GM19324 (cell line): ENCODE data around the gene RPGR.

Experiments
- ATAC-seq: cut with Tn5 transposase; IDR thresholded peaks from one replicate; pipeline ENCODE4 v1.9.1; 2021; ENCODE audit warnings: mild to moderate bottlenecking, moderate library complexity; ENCODE audit not compliant: unreplicated experiment, low FRiP score

RPGR gene

DNA sequence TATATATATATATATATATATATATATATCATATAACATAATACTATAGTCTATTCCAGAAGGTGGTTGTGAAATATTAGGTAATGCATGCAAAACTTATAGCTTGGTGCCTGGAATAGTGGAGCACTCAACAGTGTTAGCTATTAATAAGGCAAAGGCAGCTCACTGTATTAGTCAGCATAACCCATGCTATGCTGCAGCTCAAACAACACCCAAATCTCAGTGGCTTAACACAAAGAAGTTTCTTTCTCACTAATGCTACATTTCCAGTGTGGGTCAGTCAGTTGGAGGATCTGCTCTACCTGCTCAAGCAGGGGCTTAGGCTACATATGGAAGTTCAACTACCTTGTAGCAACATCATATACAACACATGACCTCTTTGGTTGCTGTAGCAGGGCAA lies 5.2 kb upstream of the RPGR start:
- ATAC-seq: no peak

DNA sequence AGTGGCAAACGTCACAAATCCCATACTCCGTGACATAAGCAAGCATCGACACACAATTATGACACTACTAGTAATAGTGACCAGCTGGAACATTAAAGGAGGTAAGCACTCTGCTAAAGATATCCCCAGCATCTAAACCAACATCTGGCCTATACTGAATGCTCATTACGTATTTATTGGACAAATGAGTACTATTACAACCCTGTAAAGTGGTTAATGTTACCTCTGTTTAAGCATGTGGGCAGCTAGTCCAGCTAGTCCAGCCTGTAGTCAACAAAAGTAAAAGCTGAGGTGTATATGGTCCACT lies 419 bp upstream of the RPGR start:
- no peak for ATAC-seq

DNA sequence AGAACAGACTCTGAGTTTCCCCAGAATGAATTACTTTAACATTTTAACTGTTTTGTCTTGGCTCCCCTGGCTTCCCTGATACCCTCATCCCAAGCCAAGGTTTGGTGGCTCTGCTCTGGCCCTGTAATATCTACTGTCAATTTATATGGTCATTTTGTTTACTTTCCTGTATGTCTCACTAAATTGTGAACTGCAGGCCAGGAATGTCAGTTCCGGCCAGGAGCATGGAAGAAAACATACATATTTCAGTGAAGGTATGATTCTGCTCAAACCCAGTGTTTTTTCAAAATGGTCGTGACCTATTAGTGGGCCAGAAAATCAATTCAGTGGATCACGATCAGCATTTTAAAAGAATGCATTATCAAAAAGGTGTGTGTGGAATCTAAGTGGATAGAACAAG lies 1.2 kb downstream of the RPGR start:
- no peak for ATAC-seq

DNA sequence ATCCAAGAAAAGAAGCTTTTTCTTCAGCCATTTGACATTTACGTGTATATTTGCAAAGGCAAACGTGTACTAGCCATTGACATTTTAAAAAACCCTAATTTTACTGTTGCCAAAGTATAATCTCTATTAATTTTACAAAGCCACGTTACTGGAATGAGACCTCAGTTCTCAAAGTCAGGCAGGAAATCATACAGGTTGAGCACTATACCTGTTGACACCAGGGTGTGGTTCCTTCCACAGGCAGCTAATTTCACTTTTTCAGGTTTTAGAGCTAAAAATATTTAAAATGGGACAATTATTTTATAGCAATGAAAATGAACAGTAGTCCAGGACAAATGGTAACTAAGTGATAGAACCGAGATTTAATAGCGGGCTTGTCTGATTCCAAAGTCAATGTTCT lies 6.5 kb downstream of the RPGR start:
- ATAC-seq: no peak

DNA sequence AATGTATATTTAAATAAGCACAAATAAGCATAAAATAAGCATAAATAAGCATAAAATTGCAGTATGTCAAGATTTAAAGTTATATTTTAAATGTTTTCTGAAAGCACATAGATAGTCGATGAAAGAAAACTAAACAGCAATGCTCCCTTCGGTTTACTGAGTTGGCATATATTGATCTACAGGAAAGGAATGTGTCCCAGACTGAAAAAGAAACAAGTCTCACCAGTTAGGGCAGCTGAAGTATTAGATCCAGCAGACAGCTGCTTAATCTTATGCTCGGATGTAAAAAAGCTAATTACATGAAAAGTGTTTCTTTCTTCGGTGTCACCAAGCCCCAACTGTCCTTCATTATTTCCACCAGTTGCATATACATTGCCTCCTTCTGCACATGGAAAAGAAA lies 8.7 kb downstream of the RPGR start:
- no peak for ATAC-seq

DNA sequence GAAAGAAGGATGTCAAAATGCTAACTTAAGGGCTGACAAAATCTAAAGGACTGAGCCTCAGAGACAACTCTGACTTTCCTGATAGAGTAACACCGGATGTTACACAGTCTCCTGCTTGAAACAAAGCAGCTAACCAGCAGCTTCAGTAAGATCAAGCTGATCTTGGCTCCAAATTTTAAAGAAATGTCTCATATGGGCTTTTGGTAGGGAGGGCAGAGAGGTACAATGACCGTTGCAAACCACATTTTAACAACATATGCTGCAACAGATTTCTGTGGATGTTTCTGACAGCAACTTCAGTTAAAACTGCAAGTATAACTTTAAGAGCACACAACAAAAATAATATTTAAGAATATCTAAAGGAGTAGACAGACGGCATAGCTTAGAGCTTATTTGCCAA lies 9.1 kb downstream of the RPGR start:
- ATAC-seq: no peak

DNA sequence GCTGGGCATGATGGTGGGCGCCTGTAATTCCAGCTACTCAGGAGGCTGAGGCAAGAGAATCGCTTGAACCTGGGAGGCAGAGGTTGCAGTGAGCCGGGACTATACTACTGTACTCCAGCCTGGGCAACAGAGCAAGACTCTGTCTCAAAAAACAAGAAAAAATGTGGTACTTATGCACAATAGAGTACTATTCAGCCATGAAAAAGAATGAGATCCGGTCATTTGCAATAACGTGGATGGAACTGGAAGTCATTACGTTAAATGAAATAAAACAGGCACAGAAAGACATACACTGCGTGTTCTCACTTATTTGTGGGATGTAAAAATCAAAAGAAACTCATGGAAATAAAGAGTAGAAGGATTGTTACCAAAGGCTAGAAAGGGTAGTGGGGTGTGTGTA lies 12.1 kb downstream of the RPGR start:
- no peak for ATAC-seq

DNA sequence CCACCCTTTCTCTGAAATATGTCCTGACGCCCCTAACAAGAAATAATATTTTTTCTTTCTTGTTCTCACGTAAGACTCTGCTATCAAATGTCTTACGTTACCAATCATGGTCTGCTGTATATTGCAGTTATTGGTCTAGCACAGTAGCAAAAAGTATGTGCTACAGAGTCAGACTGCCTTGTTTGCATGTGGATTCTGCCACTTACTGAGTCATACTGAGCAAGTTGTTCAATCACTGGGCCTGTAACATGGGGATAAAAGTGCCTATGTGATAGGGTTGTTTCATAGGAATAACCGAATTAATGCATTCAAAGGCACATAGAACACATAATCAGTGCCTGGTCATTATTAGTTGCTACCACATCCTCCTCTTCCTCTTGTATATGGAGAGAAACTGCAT lies 14.1 kb downstream of the RPGR start:
- no peak for ATAC-seq

DNA sequence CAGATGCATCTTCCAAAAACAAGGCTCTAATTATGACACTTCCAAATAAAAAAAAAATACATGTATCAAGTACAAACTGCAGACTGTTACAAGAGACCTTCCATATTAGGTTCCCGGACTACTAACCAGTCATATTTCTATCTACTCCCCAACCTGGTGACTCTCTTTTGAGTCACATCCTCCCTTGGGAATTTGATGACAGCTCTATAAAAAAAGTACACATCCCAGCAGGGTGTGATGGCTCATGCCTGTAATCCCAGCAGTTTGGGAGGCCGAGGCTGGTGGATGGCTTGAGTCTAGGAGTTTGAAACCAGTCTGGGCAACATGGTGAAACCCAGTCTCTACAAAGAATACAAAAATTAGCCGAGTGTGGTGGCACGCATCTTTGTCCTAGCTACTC lies 14.9 kb downstream of the RPGR start:
- ATAC-seq: no peak

DNA sequence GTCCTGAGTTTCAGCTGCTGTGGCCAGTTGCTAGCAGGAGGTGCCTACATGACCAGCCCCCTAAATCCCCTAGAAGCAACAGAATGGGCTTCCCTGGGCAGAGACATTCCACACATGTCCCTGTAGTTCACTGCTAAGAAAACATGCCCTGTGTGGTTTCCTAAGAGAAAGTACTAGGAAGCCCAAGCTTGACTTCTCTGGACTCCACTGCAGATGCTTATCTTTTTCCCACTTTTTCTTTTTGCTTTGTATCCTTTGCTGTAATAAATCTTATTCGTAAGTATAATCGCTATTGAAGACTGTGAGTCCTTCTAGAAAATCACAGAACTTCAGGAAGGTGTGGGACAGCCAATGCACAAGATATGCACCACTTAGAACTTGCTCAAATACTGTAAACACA lies 15.6 kb downstream of the RPGR start:
- no peak for ATAC-seq

DNA sequence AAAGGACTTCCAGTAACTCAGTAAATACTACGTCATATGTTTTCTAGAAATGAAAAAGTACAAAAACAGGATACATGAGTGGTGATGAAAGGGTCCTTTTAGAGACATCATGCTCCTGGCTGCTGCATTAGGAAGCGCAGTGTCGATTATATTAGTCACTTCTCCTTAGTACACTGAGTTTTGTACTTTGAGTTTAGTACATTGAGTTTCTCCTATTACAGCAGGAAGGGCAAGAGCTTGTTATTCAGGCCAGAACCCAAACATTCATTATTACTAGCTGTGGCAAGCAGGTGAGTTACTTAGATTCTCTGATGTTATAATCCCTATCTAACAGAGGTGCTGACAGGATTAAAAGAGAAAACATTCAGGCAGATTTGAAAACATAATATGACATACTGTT lies 21.3 kb downstream of the RPGR start:
- no peak for ATAC-seq

DNA sequence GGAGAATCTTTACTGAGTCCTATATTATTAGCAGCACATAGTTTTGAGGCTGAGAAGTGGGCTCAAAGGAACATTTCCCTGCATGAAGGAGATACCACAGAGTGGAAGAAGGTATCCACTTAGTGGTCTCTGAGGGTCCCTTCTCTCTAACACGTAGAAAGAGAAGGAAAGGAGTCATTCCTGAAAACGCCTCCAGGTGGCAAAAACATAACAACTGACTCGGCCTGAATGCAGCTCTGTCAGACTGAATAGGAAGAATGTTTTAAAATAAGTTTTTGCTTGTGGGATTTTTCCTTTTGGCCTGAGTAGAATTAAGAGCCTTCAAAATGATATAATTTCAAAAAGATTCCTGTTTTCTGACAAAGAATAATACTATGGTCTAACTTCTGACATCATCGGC lies 23.3 kb downstream of the RPGR start:
- no peak for ATAC-seq

DNA sequence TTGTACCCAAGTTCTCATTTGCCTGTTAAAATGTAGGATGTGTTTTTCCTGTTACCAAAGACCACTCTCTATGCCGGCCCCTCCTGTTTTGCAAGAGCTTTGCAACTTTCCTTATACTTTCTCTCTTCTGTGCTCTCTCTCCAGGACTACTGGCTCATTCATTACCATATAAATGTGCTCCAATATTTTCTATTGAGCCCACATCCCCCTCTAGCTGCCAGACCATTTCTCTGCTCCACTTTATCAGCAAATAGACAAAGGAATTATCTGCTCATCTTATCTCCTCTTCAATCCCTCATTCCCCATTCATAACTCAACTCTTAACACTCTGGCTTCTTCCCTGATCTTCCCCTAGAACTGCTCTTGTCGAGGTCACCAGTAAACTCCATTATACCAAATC lies 33.6 kb downstream of the RPGR start:
- ATAC-seq: no peak

DNA sequence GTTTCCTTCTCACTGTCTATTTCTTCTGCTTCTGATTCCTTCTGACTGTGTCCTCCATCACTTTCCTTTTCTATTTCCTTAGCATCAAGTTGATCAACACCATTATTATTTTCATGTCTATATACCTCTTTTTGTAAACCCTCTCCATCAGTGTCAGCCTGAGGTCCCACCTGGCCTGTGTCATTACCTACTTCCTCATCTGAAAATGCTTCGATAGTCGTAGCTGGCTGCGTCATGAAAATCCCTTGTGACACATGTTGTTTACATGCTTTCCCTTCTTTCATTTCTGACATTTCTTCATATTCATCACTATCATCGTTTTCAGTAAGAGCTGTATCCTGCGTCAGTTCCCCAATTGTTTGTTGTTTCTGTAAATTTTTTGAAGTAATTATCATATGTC lies 39.6 kb downstream of the RPGR start:
- no peak for ATAC-seq

DNA sequence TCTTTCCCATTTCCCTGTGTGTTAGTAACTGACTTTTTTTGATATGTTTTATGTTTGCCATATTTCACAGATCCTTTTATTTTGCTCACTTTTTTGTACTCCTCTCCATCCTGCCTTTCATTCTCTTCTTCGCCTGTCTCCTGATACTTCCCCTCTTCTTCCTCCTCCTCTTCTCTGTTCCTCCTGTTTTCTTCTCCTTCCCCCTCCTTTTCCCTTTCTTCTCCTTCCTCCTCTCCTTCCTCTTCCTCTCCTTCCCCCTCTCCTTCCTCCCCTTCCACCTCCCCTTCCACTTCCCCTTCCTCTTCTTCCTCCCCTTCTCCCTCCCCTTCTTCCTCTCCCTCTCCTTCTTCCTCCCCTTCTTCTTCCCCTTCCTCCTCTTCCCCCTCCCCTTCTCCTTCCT lies 41.7 kb downstream of the RPGR start:
- no peak for ATAC-seq

DNA sequence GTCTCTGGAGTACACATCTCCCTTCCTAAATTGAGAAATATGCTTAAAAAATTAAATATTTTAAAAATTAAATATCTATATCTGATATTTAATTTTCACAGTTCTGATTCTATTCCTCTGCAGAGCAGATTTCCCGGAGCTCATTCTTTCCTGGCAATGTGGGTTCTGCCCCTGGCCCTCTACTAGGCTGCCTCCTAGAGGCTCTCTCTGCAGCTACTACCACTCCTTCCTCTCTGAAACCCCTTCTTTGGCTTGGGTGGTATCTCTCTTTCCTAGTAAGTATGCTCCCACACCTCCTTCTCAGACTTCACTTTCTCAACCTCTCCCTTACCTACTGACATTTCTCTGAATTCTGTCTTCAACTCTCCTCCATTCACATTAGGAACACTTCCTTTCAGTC lies 45.3 kb downstream of the RPGR start:
- no peak for ATAC-seq

DNA sequence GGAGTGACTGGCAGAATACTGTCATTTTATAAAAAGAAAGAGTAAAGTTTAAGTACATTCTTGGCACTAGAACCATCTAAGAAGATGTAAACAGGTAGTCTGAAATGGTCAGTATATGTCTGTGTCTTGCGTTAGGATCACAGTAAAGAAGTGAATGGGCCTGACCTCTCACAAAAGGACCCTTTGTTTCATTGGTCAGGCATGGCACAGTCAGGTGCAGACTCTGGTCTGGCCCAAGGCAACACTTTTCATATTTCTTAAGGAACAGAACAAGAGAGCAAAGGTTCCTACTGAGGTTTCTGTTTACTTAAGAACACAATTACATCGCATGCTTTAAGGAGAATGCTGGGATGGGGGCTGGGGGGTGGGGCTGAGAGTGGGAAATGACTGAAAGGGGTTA lies 48.1 kb downstream of the RPGR start:
- ATAC-seq: no peak

DNA sequence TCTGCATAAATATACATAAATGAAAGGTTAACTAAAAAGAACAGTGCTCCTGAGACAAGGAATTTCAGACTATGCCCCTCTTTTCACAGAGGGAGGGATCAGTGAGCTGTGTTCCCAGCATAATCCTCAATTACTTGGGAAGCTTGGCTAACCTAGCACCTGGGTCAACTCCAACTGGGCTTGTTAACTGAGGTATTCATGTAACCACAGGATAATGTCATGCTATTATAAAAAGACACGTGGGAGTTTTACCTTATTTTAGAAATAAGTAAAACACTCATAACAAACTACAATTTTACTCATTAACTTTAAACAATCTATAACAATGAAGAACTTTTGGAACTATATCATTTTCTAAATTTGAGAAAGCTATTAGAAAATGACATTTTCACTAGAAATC lies 48.6 kb downstream of the RPGR start:
- no peak for ATAC-seq

DNA sequence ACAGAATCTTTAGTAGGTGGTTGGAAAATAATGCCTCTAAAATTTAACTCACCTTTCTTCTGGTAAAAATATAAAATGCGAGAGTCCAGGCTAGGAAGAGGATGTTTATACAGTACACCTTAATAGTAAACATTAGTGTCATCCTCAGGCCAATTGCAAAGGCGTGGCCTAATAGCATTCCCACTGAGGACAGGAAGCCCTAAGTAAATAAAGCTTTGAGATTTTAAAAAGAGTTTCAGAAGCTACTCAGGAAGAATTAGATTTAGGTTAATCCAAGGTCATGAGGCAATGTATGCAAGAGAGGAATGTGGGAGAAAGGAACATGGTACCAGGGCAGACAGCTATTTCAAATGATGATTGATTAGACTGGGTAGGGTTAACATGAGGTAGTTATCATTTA lies 49.5 kb downstream of the RPGR start:
- ATAC-seq: no peak

DNA sequence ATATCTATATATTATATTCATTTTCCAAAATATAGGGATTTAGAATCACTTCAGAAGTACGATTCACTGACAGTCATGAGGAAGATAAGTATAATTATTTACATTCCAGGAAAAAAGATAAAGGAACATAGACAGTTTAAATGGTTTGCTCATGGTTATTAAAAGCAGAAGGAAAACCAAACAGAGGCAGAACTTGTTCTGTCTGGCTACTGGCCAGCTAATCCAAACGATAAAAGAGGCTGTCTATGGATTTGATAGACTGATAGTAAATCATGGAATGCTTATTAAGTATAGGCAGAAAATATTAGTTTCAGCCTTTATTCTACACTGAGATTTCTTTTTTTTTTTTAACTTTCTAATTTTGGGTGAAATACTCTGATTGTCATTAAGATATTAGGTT lies 50.2 kb downstream of the RPGR start:
- no peak for ATAC-seq

DNA sequence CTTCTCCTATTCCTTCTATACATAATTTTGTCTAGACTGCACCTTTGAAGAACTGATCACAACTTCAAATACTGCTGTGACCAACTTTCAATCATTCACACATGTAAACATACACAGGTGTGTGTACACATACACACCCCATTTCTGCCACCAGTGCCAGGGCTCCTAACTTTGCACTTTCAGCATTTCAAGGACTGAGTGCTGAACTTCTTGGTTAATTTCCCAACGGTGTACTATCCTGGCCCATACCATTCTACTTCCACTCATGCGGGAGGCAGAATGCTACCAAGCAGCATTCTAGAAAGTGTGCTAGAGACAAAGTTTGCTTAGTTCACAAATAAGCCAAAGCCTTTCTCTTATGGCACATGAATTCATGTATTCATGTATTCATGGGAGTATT lies 51.2 kb downstream of the RPGR start:
- no peak for ATAC-seq

DNA sequence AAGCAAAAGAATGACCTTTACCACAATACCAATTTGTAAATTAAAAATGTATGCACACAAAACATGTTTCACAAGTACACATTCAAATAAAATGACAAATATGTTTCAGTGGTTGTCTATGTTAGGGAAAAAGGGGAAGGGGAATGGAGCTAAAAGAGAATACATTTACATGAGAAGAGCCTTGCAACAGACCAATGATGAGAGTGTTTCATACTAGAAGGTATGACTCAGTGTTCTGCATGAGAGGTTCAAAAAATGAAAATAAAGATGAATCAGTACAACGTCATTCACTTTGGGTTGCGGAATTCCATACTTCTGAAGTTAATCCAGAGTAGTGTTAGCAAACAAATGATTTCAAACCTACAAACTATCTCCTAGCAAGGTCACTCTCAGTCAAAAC lies 51.7 kb downstream of the RPGR start:
- ATAC-seq: no peak

DNA sequence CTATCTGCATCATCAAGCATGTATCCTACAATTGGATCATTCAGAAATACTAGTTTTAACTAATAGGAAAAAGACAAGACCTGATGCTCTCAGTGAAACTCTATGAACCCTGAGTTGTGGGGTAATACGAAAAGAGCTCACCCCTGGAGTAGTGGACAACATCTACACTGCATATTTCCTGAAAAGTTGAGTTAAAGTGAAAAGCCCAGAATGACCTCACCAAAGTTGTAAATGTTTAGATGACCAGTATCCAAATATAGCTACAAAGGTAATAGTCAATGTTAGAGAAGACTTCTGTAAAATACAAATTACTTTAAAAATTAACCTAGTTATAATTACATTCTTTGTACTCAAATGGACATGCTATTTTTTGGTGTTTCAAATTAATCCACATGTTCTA lies 53.9 kb downstream of the RPGR start:
- ATAC-seq: no peak

DNA sequence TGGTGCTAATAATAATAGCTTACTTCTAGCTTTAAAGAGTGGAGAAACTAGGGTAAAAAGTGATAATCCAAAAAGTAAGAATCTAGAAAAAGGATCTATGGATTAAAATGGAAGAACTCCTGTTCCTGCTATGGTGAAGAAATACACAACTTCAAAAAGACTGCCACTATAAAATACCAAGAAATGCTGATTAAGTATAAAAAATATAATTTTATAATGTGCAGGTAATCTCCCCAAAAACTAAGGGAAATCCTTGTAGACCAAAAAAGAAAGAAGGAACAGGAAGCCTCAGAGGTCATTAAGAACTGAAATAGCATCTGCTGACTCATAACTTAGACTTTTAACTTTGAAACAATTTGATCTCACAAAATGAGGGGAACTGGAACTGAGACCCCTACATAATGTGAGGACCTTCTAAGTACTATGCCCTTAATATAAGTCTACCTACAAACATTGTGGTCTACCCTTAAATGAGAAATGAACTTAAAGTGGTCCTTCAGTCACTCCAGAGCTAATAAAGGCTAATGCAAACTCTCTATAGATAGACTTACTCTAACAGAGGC lies 56.1 kb downstream of the RPGR start:
- ATAC-seq: peak; percentile 41
